HepG2 (cell line): ENCODE data around the gene ZKSCAN1. TPM values are rescaled to one million over a fixed set of nuclear protein-coding genes. Genes with fewer than 3 reads are reported as not detected.
"Not testable (repeated sequence)": the region's sequence is repeated elsewhere in the genome, so short reads cannot be mapped to it uniquely, and the experiment has no call there.

ENCODE experiments used
- ATAC-seq: fragments of 200-7000 bp; cut with Tn5 transposase; 3 replicates; pipeline ENCODE4 v1.9.1; 2020; ENCODE audit warnings: mild to moderate bottlenecking, moderate library complexity
- BruUV-seq: library from RNA; stranded (reverse); fragments of 400-500 nt; replicated peaks from 2 replicates; lab custom pipeline; 2021; lab: Mats Ljungman, UMichigan
- CTCF ChIA-PET: fragments of 300-600 bp; formaldehyde crosslinking; extraction: SDS; loops from one replicate; lab custom pipeline; 2021; ENCODE audit warnings: low total read pairs, inconsistent platforms, low intra/inter-chr PET ratio; lab: Yijun Ruan, JAX
- POLR2A ChIA-PET: fragments of 350-600 bp; sonication (Branson Sonifier 250); formaldehyde crosslinking; loops from one replicate; lab custom pipeline; 2020; ENCODE audit warnings: antibody characterized with exemption, inconsistent platforms; lab: Yijun Ruan, JAX
- DNase-seq: peaks from one replicate; pipeline ENCODE4 v3.0.0-alpha.2; 2015; ENCODE audit warnings: low spot score
- FAIRE-seq: peaks from 3 replicates; lab custom pipeline; 2011; peaks lifted over from hg19 to GRCh38; lab: Jason Lieb, UNC
- H2AFZ ChIP-seq: one replicate; pipeline ENCODE4 v1.6.1; 2011; ENCODE audit warnings: low read length, inconsistent platforms
- H3K27ac ChIP-seq: fragments of 300-600 bp; 3 replicates; pipeline ENCODE4 v1.8.0; 2011; ENCODE audit warnings: mixed run types, mild to moderate bottlenecking, mixed read lengths, low read length, inconsistent platforms; ENCODE audit not compliant: insufficient read depth; ENCODE audit errors: extremely low read length
- H3K27me3 ChIP-seq, 2 experiments: fragments of 200-600 bp in 1 of 2; 2 replicates in 1 of 2; 3 replicates in 1 of 2; pipeline versions ENCODE4 v1.6.0 to v1.8.0; 2011; ENCODE audit warnings: low read length in 2 of 2, mild to moderate bottlenecking in 2 of 2, moderate library complexity in 2 of 2, inconsistent platforms in 1 of 2; ENCODE audit not compliant: insufficient read depth in 2 of 2, control insufficient read depth in 1 of 2
- H3K36me3 ChIP-seq, 2 experiments: fragments of 200-600 bp in 1 of 2; replicated peaks in 1 of 2; 2 replicates in 1 of 2; 3 replicates in 1 of 2; pipeline versions ENCODE4 v1.5.1 to v1.8.0; 2011; ENCODE audit warnings: low read length in 2 of 2, inconsistent platforms in 1 of 2; ENCODE audit not compliant: insufficient read depth in 2 of 2, control insufficient read depth in 1 of 2
- H3K4me1 ChIP-seq: 2 replicates; pipeline ENCODE4 v1.5.1; 2012; ENCODE audit warnings: low read length, inconsistent platforms; ENCODE audit not compliant: insufficient read depth
- H3K4me2 ChIP-seq: 2 replicates; pipeline ENCODE4 v1.6.0; 2011; ENCODE audit warnings: low read depth, low read length, inconsistent platforms
- H3K4me3 ChIP-seq, 3 experiments: fragments of 200-600 bp in 1 of 3; sonication (generic), shearing (Covaris generic) in 1 of 3; replicated peaks in 1 of 3; 2 replicates each; pipeline ENCODE4 v1.5.1; 2011 to 2016; ENCODE audit warnings: low read length in 3 of 3, inconsistent platforms in 2 of 3, low read depth in 2 of 3, mild to moderate bottlenecking in 2 of 3, control low read depth in 1 of 3, mixed read lengths in 1 of 3; ENCODE audit not compliant: insufficient read depth in 1 of 3
- H3K79me2 ChIP-seq: one replicate; pipeline ENCODE4 v1.6.1; 2011; ENCODE audit warnings: low read length, inconsistent platforms; ENCODE audit not compliant: insufficient read depth
- H3K9ac ChIP-seq: 2 replicates; pipeline ENCODE4 v1.6.0; 2011; ENCODE audit warnings: mild to moderate bottlenecking, low read depth, low read length, inconsistent platforms; ENCODE audit not compliant: insufficient read depth
- H3K9me3 ChIP-seq: 2 replicates; pipeline ENCODE4 v1.5.1; 2012; ENCODE audit warnings: mild to moderate bottlenecking, low read length
- H4K20me1 ChIP-seq: 2 replicates; pipeline ENCODE4 v1.6.0; 2011; ENCODE audit warnings: inconsistent platforms, mild to moderate bottlenecking, low read length, moderate library complexity; ENCODE audit not compliant: insufficient read depth
- HOXA3 ChIP-seq: sonication (generic); formaldehyde crosslinking; IDR thresholded peaks from 2 replicates; pipeline ENCODE4 v1.5.0; 2020; ENCODE audit warnings: missing genetic modification reagents
- KAT7 ChIP-seq: IDR thresholded peaks from 2 replicates; pipeline ENCODE4 v1.6.1; 2018; ENCODE audit warnings: borderline replicate concordance, missing compliant biosample characterization
- NCOA2 ChIP-seq: sonication (generic); formaldehyde crosslinking; IDR thresholded peaks from 2 replicates; pipeline ENCODE4 v1.8.0; 2022; ENCODE audit warnings: inconsistent platforms
- RARA ChIP-seq: IDR thresholded peaks from 2 replicates; pipeline ENCODE4 v1.6.1; 2016; ENCODE audit warnings: missing genetic modification reagents, missing compliant biosample characterization
- SALL1 ChIP-seq: sonication (generic); formaldehyde crosslinking; IDR thresholded peaks from 2 replicates; pipeline ENCODE4 v1.8.0; 2022; ENCODE audit warnings: mild to moderate bottlenecking, missing genetic modification reagents
- TCF7 ChIP-seq: sonication (generic); IDR thresholded peaks from 2 replicates; pipeline ENCODE4 v1.6.1; 2016; ENCODE audit warnings: antibody characterized with exemption, low read depth
- ZBTB33 ChIP-seq: sonication (generic); formaldehyde crosslinking; IDR thresholded peaks from 2 replicates; pipeline ENCODE4 v1.4.0; 2020; ENCODE audit warnings: missing genetic modification reagents
- ZBTB38 ChIP-seq: sonication (generic); formaldehyde crosslinking; IDR thresholded peaks from 2 replicates; pipeline ENCODE4 v1.5.1; 2020; ENCODE audit warnings: mild to moderate bottlenecking, missing genetic modification reagents
- ZMYM2 ChIP-seq: sonication (generic); formaldehyde crosslinking; IDR thresholded peaks from 2 replicates; pipeline ENCODE4 v1.8.0; 2022; ENCODE audit warnings: mild to moderate bottlenecking, missing genetic modification reagents
- WGBS: methylation state at CpG from one replicate; pipeline ENCODE4 v1.1.6; 2017; ENCODE audit warnings: low lambda C conversion rate; 5-methylcytosine and 5-hydroxymethylcytosine counted together
- in situ Hi-C: cut with HindIII; loops from 2 replicates; pipeline ENCODE4 v1.10.0; 2017; ENCODE audit warnings: low pct_unique_long_range_greater_than_20kb; ENCODE audit not compliant: extremely low pct_ligation_motif_present
- intact Hi-C: fragments of 100-400 bp; cut with micrococcal nuclease; formaldehyde crosslinking; loops from one replicate; pipeline ENCODE4 v1.10.0; 2022; ENCODE audit not compliant: unreplicated experiment
- polyA plus RNA-seq, 8 experiments: library from polyadenylated mRNA; depleted of rRNA in 3 of 8; stranded (reverse) in 7 of 8; unstranded in 1 of 8; fragments of >200 nt; fragmentation: Illumina TruSeq in 4 of 8; extraction: Trizol in 4 of 8; gene quantifications; 2 replicates each; pipeline versions ENCODE4 v1.2.1 to v1.2.3, GENCODE V29; 2011 to 2016; ENCODE audit warnings: low read depth in 4 of 8, missing spikeins in 1 of 8, mixed read lengths in 1 of 8; ENCODE audit not compliant: insufficient read depth in 1 of 8
- total RNA-seq, 5 experiments: library from RNA; depleted of rRNA; stranded (reverse); fragments of >200 nt; fragmentation: Illumina TruSeq; extraction: Trizol; gene quantifications; 2 replicates each; pipeline ENCODE4 v1.2.3, GENCODE V29; 2016; ENCODE audit warnings: low read depth in 1 of 5
- TF ChIP-seq, protein P1 (sequence below): sonication (generic); formaldehyde crosslinking; IDR thresholded peaks from 2 replicates; pipeline ENCODE4 v1.4.0; 2020; ENCODE audit warnings: missing genetic modification reagents, mild to moderate bottlenecking, borderline replicate concordance

Gene ZKSCAN1
- total and polyA plus RNA-seq, 2 of the 13 experiments (the other 11 are each of a cell fraction or from before 2014, with no cell fraction given) = 46.4 to 60.6 TPM

GRCh38 chr7:100008525-100008924 lies 6.9 kb upstream of the ZKSCAN1 start:
- in situ Hi-C loops (no loop called here), intact Hi-C loops (no loop called here)
- Histone ChIP-seq H3K27me3 (no peaks in the 10 kb centered on the region), H2AFZ (peak overlapping the region; percentile 28), H3K9ac (peak overlapping the region; percentile 45), H3K4me3 (no peak overlapping the region), H3K4me2 (peak overlapping the region; percentile 48), H3K79me2 (no peaks in the 10 kb centered on the region), H3K4me1 (peaks cover 97% of the 10 kb centered on the region), H3K9me3 (no peaks in the 10 kb centered on the region), H3K27ac (peak overlapping the region; percentile 79), H4K20me1 (no peaks in the 10 kb centered on the region), H3K36me3 (no peaks in the 10 kb centered on the region)
- TF ChIP-seq TCF7 = peak; percentile 71
- TF ChIP-seq ZBTB38 (CRISPR knock-in tag) = peak; percentile 65
- no peak for TF ChIP-seq KAT7
- POLR2A ChIA-PET = interaction anchor here (1.0 to 1.3 kb wide), 4 partner anchors 9 to 63 kb away, joined by 3 to 5 read pairs (median 4); partner anchors contain the start of gene ZSCAN21
- no peak for FAIRE-seq
- no peak for DNase-seq
- CTCF ChIA-PET = no interaction called here
- no TSS peak for BruUV-seq
- 49% methylated on average over 10 of the region's 10 CpGs for WGBS
- no peak for ATAC-seq

DNA sequence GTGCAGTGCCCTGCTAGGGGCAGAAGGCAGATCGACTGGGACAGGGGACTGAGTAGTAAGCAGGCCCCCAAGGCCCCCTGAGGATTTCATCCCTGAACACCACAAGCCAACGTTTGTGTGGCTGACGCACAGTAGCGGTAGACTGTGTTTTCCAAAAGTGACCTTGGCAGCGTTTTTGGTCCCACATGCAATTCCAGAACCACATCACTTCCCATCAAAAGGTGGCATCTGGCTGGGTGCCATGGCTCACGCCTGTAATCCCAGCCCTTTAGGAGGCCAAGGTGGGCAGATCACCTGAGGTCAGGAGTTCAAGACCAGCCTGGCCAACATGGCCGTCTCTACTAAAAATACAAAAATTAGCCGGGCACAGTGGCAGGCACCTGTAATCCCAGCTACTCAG lies 5.4 kb upstream of the ZKSCAN1 start:
- intact Hi-C loops, ATAC-seq, H3K36me3 ChIP-seq, H4K20me1 ChIP-seq, BruUV-seq, H3K9me3 ChIP-seq, H3K79me2 ChIP-seq, in situ Hi-C loops, CTCF ChIA-PET, DNase-seq, H3K4me3 ChIP-seq, H3K4me2 ChIP-seq, H3K27me3 ChIP-seq, H2AFZ ChIP-seq, FAIRE-seq, H3K9ac ChIP-seq: not testable (repeated sequence)
- TF ChIP-seq, protein P1, sequence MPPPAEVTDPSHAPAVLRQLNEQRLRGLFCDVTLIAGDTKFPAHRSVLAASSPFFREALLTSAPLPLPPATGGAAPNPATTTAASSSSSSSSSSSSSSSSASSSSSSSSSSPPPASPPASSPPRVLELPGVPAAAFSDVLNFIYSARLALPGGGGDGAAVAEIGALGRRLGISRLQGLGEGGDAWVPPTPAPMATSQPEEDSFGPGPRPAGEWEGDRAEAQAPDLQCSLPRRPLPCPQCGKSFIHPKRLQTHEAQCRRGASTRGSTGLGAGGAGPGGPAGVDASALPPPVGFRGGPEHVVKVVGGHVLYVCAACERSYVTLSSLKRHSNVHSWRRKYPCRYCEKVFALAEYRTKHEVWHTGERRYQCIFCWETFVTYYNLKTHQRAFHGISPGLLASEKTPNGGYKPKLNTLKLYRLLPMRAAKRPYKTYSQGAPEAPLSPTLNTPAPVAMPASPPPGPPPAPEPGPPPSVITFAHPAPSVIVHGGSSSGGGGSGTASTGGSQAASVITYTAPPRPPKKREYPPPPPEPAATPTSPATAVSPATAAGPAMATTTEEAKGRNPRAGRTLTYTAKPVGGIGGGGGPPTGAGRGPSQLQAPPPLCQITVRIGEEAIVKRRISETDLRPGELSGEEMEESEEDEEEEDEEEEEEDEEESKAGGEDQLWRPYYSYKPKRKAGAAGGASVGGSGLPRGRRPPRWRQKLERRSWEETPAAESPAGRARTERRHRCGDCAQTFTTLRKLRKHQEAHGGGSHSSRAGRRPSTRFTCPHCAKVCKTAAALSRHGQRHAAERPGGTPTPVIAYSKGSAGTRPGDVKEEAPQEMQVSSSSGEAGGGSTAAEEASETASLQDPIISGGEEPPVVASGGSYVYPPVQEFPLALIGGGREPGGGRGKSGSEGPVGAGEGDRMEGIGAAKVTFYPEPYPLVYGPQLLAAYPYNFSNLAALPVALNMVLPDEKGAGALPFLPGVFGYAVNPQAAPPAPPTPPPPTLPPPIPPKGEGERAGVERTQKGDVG = 0 out of 2 replicates have a peak, but pooled peaks have one; percentile 44
- TF ChIP-seq ZBTB38 (CRISPR knock-in tag) (peak; percentile 15; the same call in 1 of the 2 replicates), SALL1 (CRISPR knock-in tag) (peak; percentile 21; the same call in 1 of the 2 replicates), ZBTB33 (CRISPR knock-in tag) (peak; percentile 96), HOXA3 (CRISPR knock-in tag) (peak; percentile 24; the same call in 1 of the 2 replicates), RARA (CRISPR knock-in tag) (peak; percentile 50), ZMYM2 (CRISPR knock-in tag) (0 out of 2 replicates have a peak, but pooled peaks have one; percentile 35), NCOA2 (0 out of 2 replicates have a peak, but pooled peaks have one; percentile 15)
- peak overlapping the region; percentile 79 for H3K27ac ChIP-seq
- POLR2A ChIA-PET = interaction anchor here (1.2 kb wide), 1 partner anchor 14 kb away, joined by 5 read pairs; no protein-coding TSS in a partner anchor
- WGBS = 79% methylated on average over 6 of the region's 8 CpGs
- peaks cover 100% of the 10 kb centered on the region for H3K4me1 ChIP-seq
